Stimulated activated CD4-positive, alpha-beta T cell treated with anti-CD3 and anti-CD28 coated beads, Interleukin-12 subunit alpha, Interleukin-12 subunit beta, amount 100 ng/mL, for 48 hours (primary cell): ENCODE measurements around the gene HEMK1.

Experiments
- DNase-seq, 3 donors: peaks; one replicate each; pipeline ENCODE4 v3.0.0-alpha.2; 2020; ENCODE audit warnings: low read depth in 2 of 3, low spot score in 1 of 3

Gene HEMK1

DNA sequence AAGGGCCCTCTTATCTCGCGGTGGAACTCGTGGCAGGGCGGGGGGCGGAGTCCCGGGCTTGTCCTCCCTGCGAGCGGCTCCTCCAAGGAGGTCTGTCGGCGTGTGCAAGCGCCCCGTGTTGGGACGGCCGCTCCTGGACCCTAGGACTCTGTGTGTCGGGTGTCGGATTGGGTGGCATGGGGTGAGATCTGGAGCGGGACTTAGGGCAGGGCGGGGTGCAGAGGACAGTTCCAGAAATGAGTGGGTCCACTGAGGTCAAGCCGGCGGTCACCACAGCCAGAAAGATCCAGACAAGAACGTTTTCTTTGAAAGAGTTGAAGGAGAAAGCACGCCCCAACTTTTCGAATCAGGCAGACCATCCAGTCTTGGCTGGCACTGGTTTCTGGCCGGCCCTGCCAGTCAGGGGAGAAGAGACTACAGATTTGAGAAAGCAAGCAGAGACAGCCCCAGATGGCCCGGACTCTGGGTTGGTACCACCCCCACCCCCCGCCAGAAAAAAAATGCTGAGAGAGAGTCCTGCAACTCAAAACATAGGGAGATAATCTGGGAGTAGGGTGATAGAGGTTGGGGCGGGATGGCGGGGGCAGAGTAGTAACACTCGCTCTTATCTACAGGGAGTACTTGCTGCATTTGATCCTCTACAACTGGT lies 43.0 kb downstream of the HEMK1 start:
- DNase-seq, result no peak

DNA sequence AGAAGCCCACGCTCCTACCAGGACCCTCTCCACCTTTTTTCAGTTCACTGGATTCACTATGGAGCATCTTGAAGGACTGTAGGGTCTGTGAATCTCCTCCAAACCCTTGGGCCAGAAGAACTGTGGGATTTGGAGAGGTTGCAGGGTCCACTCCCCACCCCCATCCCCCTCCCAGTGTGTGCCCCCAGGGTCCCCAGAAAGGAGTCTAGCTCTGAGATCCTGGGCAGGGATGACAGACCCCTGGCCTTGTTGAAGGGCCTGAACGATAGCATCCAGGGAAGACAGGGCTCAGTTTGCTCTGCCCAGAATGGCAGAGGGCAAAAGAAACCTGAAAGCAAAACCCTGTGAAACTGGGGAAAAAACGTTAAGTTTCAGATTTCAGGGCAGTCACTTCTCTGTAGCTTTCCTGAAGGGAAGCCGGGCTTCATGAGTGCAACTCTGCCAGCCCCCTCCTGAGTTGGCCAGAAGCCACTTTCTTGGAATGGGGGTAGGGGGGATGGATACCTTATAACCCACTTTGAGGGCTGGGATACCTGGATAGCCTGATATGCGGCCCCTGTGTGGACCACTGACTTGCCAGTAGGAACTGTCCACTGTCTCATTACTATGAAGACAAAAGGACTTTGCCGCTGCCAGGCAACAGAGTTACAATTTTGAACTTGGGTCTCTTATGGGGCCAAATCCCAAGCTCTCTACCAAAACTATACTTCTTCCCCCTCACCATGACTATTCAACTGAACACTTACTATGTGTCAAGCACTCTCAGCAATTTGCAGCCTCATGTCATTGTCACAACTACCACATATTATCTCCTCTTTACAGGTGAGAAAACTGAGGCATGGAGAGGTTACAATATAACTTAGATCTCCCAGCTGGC lies 43.9 kb downstream of the HEMK1 start:
- no peak for DNase-seq

DNA sequence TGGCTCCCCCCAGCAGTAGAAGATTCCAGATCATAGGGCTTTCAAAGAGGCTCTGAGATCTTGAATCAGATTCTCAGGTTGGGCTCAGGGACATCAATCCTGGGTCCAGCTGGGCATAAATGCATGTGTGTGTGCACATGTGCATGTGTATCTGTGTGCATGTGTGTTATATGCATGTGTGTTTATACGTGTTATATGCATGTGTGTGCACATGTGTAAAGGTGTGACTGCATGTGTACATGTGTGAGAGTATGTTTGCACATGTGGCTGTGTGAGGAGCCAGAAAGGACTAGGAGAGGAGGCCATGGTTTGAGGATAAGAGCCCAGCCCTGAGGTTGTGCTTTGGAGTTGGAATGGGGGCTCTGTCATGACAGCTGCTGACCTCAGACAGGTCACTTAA lies 45.9 kb downstream of the HEMK1 start:
- DNase-seq, result no peak

DNA sequence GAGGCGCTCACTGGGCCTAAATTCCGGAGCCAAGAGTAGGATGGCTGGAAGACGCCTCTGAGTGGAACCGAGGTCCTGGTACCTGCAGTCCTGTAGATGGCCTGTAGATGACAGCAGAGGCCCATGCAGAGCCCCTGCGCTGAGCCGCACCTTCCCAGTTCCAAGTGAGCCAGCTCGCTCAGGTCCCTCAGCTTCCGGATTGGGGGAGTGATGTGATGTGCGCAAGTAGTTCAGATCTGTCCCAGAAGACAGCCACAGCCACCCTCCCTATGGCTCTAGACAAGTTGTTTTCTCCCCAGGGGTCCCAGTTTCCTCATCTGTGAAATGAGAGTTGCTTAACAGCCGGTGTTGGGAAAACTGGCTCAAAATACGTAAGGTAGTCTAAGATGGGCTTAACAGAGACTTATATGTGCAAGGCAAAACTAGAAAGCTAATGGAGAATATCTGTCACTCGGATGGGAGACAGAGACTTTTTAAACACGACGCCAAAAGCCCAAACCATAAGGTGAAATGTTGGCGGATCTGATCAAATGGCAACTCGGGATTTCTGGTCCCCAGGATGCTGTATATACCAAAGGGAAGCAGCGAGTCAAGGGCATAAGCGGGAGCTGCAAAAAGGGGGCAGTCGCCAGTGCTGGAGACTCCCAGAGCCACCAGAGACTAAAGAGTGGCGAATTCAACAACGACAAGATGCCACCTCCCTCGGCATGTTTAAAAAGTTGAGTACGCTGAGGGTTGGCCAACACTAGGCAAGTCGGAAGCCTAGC lies 46.9 kb downstream of the HEMK1 start:
- peak; percentile 77 to 84 (median 80) for DNase-seq

DNA sequence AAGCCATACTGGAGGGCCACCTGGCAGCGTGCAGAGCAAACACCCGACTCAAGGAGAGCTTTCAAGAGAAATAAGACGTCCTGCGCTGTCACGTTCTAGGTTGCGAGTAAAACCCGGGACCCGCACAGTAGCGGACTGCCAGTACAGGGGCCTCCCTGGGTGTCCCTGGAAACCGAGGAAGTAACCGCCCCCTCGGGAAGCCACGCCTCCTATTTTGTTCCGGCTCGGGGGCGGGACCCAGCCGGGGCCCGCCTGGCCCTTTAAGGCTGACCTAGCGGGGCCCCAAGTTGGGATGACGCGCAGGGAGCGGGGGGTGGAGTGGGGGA lies 47.4 kb downstream of the HEMK1 start:
- peak; percentile 90 to 96 (median 93) for DNase-seq

DNA sequence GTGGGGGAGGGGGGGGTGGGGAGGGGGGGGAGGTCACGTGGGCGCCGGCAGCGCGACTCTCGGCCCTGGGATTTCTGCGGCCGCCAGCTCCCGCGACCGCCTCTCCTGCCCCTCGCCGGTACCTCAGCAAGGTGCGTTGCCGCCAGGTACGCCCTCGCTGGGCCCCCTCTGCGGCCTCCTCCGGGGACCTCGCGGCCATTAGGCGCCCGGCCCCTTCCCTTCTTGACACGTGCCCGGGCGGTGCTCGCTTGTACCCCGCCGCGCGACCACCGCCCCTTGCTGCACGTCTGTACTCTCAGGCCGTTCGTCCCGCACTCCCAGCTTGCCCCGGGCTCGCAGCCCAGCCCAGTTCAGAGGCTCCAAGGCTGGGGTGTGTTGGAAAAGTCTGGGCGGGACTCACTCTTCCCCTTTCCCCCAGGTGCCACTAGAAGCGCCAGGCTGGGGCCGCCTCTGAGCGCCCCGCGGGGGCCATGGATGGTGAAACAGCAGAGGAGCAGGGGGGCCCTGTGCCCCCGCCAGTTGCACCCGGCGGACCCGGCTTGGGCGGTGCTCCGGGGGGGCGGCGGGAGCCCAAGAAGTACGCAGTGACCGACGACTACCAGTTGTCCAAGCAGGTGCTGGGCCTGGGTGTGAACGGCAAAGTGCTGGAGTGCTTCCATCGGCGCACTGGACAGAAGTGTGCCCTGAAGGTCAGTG lies 47.9 kb downstream of the HEMK1 start, which contains the start of gene MAPKAPK3:
TSS of gene MAPKAPK3 (plus strand) at position 56 of the 696 bp plus-strand sequence. CDS start at position 471, 415 bp downstream.
- DNase-seq, result no peak

DNA sequence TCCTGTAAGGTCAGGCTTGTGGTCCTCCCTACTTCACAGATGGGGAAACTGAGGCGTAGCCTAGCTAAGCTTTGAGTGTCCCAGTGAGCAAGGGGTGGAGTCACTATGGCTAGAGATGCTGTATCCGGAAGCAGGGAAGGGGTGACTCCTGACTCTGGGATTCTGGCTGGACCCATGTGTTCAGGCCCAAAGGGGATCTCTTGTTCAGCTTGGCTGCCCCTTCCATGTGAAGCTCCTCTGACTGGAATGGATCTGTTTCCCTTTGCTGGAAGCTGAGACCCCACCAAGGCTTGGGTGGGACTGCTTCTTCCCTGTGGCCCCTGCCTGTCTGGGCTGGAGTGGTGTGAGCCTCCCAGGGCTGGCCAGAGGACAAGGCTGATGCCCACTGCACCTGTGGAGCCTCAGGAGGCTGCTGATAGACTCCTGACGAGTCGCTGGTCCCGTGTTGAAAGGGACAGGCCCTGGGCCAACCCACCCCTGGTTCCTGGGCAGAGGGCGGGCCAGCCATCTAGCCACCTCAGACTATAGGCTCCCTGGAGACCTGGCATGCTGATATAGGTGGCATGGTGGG lies 48.7 kb downstream of the HEMK1 start:
- no peak for DNase-seq

DNA sequence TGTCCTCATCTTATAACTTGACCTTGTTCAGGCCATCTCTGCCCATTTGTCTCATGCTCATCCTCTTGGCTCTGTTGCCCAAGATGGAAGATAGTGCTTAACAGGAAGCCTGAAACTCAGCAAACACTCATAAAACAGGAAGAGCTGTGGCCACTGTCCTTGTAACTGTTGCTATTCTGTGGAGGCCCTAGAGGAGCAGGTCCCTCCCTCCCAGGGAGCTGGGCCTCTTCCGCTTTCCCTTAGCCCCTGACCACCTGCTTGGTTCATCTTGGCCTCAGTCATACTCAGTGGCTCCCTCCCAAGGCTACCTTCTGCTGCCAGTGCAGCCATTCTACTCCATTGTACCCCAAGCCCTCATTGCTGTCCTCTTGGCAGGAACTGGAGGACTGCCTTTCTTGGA lies 51.1 kb downstream of the HEMK1 start:
- DNase-seq, result no peak

DNA sequence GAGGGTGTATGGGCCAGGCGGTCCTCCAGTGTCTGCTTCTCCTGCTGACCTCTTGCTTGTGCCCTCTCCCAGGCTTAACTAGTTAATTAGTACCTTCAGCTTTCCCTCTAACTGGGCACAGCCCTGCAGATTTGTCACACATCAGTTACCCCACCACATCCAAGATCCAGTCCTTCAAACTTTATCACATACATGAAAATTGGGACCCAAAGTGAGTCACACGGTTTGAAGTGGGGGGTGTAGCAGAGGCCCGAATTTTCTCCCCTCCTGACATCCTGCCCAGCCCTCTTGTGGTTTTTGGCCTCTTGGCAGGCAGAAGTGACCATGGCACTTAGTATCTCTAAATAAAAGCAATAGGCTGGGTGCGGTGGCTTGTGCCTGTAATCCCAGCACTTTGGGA lies 51.5 kb downstream of the HEMK1 start:
- DNase-seq, result no peak

DNA sequence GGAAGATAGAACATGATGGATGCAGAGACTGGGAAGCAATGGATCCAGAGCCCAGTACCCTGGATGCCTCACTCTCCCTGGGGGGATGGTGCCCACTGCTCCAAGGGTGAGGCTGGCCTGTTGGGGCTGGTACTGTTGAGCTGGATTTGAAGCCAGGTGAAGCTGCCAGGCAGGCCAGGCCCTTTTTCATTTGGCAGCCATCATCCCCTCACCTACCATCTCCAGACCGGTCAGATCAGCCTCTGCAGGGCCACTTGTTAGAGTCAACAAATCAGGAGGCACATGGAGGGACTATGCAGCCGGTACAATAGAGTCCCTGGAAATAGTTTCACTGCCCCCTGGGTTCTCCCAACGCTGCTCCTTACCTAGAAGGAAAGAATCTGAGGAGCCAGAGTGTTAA lies 53.6 kb downstream of the HEMK1 start:
- DNase-seq, result no peak

DNA sequence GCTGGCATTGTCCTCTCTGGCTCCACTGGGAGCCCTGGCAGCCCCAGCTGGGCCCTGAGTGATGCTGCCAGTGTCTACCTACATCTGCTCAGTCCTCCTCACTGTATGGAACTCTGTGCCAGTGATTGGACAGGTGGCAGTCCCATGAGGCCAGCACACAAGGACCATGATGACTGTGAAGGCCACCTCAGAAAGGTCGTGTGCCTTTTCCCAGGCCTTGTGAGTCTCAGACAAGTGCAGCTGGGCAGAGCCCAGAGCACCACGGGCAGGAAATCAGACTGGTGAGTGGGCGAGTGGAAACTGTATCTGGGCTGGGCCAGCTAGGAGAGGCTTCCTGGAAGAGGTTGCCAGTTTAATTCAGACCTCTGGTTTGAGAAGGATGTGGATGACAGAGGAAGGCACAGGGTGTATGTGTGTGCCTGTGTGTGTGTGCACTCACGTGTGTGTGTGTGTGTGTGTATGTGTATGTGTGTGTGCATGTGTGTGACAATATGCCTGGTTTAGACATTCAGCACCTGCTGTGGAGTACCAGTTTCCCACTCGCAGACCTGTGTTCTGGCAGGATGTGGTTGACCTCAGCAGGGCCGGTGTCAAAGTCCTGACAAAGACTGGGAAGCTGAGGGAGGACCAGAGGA lies 54.6 kb downstream of the HEMK1 start:
- peak in 1 of 3 donors; percentile 63 for DNase-seq

DNA sequence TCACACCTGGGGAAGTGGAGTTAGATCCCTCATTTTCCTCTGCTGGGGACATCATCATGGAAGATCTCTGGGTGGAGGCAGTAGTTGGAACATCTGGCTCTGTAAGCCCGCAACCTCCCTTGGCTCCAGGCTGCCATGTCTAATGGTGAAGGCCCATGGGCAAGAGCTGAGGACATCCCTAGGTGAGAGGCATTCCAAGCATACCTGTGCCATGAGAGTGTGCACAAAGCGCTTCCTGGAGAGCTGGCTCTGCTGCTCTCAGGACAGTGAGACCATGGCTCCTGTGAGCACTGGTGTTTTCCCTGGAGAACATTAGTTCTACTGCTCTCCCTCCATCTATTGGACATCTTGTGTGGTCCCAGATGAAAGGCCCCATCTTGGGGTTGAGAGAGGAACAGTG lies 55.3 kb downstream of the HEMK1 start:
- DNase-seq, result no peak

DNA sequence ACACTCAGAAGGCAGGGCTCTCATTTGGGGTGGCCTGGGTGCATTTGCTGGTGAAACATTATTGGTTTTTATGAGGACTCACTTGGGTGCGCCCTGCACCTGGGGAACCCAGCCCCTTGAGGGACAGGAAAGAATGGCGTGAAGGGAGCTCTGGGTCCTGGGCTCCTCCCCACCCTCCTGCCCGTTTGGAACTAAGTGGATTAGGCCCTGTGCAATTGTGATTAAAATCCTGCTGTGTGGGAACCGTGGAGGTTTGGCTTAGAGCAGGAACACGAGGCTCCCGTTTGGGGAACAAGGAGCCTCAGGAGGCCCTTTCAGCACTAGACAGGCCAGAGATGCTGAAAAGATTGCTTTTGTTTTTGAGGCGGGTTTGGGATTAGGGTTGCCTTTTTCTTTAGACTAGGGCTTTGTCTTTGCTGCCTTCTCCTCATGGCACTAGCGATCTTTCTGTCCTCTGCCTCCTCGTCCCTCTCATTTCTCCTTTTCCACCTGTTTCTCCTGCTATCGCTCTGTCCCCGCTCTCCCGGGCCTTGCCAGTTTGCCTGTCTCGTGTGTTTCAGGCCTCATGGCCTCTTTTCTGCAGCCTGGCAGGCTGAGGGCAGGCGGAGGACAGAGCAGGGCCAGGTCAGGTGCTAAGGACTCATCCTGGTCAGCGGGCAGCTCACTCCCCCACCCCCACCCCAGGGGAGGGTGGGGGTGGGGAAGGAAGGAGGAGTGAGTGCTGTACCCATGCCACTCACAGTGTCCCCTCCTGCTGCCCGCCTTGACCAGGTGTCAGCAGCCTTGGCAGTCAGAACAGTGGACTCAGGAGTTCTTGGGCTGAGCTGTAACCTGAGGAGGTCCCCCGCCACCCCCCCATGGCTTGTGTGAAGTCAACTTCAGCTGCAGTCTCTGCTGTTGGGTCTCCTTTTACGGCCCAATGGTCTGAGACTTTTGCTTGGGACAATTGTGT lies 56.2 kb downstream of the HEMK1 start:
- no peak for DNase-seq

DNA sequence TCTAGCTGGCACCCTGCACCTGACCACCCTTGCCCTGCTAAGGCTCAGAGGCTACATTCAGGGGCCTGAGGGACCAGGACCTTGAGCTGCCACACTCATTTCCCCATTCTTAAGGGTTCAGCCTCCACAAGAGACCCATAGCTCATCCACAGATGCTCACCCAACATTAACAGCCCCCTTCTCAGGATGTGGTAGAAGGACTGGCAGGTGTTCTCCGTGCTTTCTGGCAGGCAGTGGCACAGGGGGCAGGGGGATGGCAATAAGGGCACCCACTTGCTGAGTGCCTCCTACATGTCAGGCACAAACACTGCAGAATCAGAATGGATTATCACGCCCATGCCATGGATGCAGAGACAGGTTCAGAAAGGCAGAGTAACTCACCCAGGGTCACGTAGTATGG lies 57.1 kb downstream of the HEMK1 start:
- no peak for DNase-seq

DNA sequence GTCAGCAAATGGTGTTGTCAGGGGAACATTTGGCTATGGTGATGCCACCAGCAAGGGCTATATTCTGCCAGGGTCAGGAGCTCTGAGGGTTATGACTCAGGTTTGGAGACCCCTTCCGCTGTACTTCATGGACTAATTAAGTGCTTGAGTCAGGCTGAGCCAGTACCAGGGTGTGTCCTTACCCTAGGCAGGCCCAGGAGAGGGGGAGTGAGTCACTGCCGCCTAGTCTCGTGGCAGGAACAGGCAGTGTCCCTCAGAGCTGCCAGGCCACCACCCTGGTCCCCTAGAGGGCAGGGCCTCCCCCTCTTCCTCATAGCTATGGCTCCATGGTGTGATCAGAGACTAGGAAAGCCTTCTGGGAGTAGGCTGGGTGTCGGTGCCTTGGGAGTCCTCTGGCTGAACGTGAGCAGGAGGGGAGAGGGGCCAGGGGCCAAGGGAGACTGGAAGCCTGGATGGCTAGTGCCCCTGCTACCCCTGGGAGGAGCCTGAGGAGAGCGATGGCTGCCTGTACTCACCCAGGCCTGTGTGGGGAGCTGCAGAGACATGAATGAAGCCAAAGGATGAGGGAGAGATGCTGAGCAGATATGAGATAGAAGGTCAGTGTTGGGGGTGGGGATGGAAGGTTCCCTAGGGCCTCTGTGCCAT lies 58.2 kb downstream of the HEMK1 start:
- DNase-seq, result no peak

DNA sequence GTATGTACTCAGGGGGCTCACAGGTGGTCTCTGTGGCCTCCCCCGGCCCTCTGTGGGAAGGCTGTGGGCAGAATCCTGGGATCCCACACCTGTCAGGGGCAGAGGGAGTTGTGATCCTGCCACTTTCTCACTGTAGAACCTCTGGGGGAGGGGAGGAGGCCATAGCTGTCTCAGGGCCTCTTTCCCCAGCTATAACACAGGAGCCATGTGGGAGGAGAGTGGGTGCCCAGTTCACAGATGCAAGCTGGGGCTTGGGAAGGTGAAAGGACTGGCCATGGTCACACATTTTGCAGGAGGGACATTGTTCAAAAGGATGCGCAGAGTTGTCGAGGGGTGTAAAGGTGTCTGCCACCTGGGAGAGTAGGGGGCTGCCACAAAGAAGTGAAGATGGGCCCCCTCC lies 59.3 kb downstream of the HEMK1 start:
- DNase-seq, result no peak

DNA sequence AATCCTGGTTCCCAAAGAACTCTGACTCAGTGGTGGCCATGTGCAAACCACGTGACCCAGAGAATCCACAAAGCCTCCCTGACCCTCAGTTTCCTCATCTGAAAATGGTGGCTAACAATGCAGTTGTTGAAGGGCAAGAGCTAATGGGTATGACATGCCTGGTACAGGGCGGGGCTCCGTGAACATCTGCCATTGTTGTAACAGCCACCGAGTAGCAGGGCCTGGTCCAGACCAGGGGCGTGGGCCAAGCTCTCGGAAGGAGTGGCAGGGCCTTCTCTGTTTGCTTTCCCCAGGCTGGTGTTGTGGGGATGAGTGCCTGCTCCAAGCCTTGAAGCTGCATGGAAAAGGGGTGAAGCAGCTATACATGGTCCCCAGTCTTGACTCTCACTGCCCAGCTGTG lies 61.1 kb downstream of the HEMK1 start:
- DNase-seq, result no peak

DNA sequence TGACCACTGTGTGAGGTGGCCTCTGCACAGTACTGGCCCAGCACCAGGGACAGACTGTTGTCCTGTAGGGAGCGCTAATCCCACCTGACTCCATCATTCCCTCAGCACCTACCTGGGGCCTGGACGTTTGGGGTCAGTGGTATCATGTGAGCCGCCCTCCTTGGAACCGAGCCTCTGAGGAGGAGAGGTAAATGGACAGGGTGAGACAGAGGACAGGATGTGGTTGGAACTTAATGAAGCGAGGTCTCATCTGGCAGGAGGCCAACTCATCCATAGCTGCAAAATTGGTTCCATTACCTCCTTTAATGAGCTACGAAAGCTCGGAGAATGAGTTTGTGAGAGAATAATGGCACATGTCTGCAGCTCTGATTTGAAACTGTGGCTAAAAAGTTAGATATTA lies 61.6 kb downstream of the HEMK1 start:
- no peak for DNase-seq

DNA sequence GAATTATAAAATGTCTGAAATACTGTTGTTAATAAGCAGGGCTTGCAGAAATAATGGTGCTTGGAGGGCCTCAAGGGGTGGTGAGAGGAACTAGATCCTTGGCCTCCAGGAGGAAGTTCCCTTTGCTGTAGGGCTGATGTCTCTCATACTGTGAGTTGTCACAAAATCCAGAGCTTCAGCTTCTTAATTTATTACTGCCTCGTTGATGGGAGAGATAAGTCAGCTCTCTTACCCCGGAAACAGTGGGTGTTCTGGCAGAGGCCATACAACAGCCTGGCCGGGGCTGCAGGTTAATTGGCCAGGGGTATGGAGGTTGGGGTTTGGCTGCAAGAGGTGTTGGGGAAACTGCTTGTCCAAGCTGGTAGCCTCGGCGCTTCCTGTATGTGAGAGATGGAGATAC lies 63.1 kb downstream of the HEMK1 start:
- no peak for DNase-seq
